ENCODE data around the gene PLA2G6.

PLA2G6 gene

GRCh38 chr22:38115423-38116205 lies 66.0 kb downstream of the PLA2G6 start:
- H3K4me2 ChIP-seq (ENCODE audit: insufficient read depth, low read length, poor library complexity, severe bottlenecking) = no peak overlapping the region
- no peaks in the 10 kb centered on the region for H3K79me1 ChIP-seq (ENCODE audit: low read depth, low read length)
- H3K4ac ChIP-seq (ENCODE audit: low read length) = no peak overlapping the region
- H3K4me1 ChIP-seq (ENCODE audit: control insufficient read depth in 2 of 2, insufficient read depth in 1 of 2, low read depth in 1 of 2, low read length in 2 of 2) = peaks cover 0 to 2% of the 10 kb centered on the region in 2 donors
- H3K9me3 ChIP-seq (replicated peaks in 1 of 2; ENCODE audit: control insufficient read depth in 2 of 2, insufficient read depth in 1 of 2, low read depth in 1 of 2, low read length in 2 of 2) = no peaks in the 10 kb centered on the region
- H4K8ac ChIP-seq (ENCODE audit: low read depth, low read length) = no peak overlapping the region
- no peaks in the 10 kb centered on the region for H3K36me3 ChIP-seq (replicated peaks in 1 of 2; ENCODE audit: control insufficient read depth in 2 of 2, insufficient read depth in 2 of 2, low read length in 2 of 2)
- no CpG with 5 or more reads among the region's 31 CpGs for WGBS, 2 donors (ENCODE audit: extremely low coverage in 2 of 2, insufficient read length in 2 of 2, insufficient replicate concordance in 1 of 2)
- peak overlapping the region; percentile 64 for H4K91ac ChIP-seq (ENCODE audit: low read depth, low read length, poor library complexity)
- no peak overlapping the region for H2BK12ac ChIP-seq (ENCODE audit: low read length)
- peak overlapping the region; percentile 93 for H3K23ac ChIP-seq (ENCODE audit: low read depth, low read length, poor library complexity)
- no peak overlapping the region for H3K27ac ChIP-seq (replicated peaks; ENCODE audit: low read length)
- H2BK5ac ChIP-seq (ENCODE audit: low read length) = peak overlapping the region; percentile 91
- H2AK5ac ChIP-seq (ENCODE audit: low read depth, low read length) = peak overlapping the region; percentile 94
- H3K9ac ChIP-seq (ENCODE audit: low read depth, low read length, poor library complexity) = no peak overlapping the region
- H2BK120ac ChIP-seq (ENCODE audit: low read depth, low read length) = peak overlapping the region; percentile 54
- H3K18ac ChIP-seq (ENCODE audit: low read length) = peak overlapping the region; percentile 93
- no peak for DNase-seq (ENCODE audit: low spot score)
- H3K14ac ChIP-seq (ENCODE audit: low read length) = peak overlapping the region; percentile 84
- no peak overlapping the region for H3K4me3 ChIP-seq (ENCODE audit: low read length in 2 of 2)
- no peaks in the 10 kb centered on the region for H3K27me3 ChIP-seq (ENCODE audit: control insufficient read depth in 3 of 3, insufficient read depth in 3 of 3, low read depth in 1 of 3, low read length in 3 of 3)
- no peak overlapping the region for H2AFZ ChIP-seq (ENCODE audit: low read length)
- H2BK15ac ChIP-seq (ENCODE audit: low read length) = no peak overlapping the region

GRCh38 chr22:38114484-38115398 lies 66.9 kb downstream of the PLA2G6 start:
- Histone ChIP-seq H4K91ac (ENCODE audit: low read depth, low read length, poor library complexity) (peak overlapping the region; percentile 64), H3K4me1 (ENCODE audit: control insufficient read depth in 2 of 2, insufficient read depth in 1 of 2, low read depth in 1 of 2, low read length in 2 of 2) (peaks cover 2% of the 10 kb centered on the region in 2 donors), H3K9me3 (replicated peaks in 1 of 2; ENCODE audit: control insufficient read depth in 2 of 2, insufficient read depth in 1 of 2, low read depth in 1 of 2, low read length in 2 of 2) (no peaks in the 10 kb centered on the region), H3K27me3 (ENCODE audit: control insufficient read depth in 3 of 3, insufficient read depth in 3 of 3, low read depth in 1 of 3, low read length in 3 of 3) (no peaks in the 10 kb centered on the region), H3K27ac (replicated peaks; ENCODE audit: low read length) (no peak overlapping the region), H3K23ac (ENCODE audit: low read depth, low read length, poor library complexity) (peak overlapping the region; percentile 93), H2BK5ac (ENCODE audit: low read length) (peak overlapping the region; percentile 91), H2AK5ac (ENCODE audit: low read depth, low read length) (peak overlapping the region; percentile 94), H3K18ac (ENCODE audit: low read length) (peak overlapping the region; percentile 93), H2BK120ac (ENCODE audit: low read depth, low read length) (peak overlapping the region; percentile 54), H3K36me3 (replicated peaks in 1 of 2; ENCODE audit: control insufficient read depth in 2 of 2, insufficient read depth in 2 of 2, low read length in 2 of 2) (no peaks in the 10 kb centered on the region), H4K8ac (ENCODE audit: low read depth, low read length) (no peak overlapping the region), H2BK12ac (ENCODE audit: low read length) (peak overlapping the region; percentile 67), H3K9ac (ENCODE audit: low read depth, low read length, poor library complexity) (peak overlapping the region; percentile 67), H3K4me3 (ENCODE audit: low read length in 2 of 2) (no peak overlapping the region), H3K4me2 (ENCODE audit: insufficient read depth, low read length, poor library complexity, severe bottlenecking) (no peak overlapping the region), H3K79me1 (ENCODE audit: low read depth, low read length) (no peaks in the 10 kb centered on the region), H2BK15ac (ENCODE audit: low read length) (peak overlapping the region; percentile 79), H3K14ac (ENCODE audit: low read length) (peak overlapping the region; percentile 84), H2AFZ (ENCODE audit: low read length) (peak overlapping the region; percentile 85), H3K4ac (ENCODE audit: low read length) (peak overlapping the region; percentile 23)
- peak; percentile 71 for DNase-seq (ENCODE audit: low spot score)
- WGBS, 2 donors (ENCODE audit: extremely low coverage in 2 of 2, insufficient read length in 2 of 2, insufficient replicate concordance in 1 of 2) = no CpG with 5 or more reads among the region's 32 CpGs

GRCh38 chr22:38112381-38112780 lies 69.2 kb downstream of the PLA2G6 start:
- Histone ChIP-seq H2BK15ac (ENCODE audit: low read length) (no peak overlapping the region), H2BK5ac (ENCODE audit: low read length) (peak overlapping the region; percentile 60), H4K91ac (ENCODE audit: low read depth, low read length, poor library complexity) (no peak overlapping the region), H3K27me3 (ENCODE audit: control insufficient read depth in 3 of 3, insufficient read depth in 3 of 3, low read depth in 1 of 3, low read length in 3 of 3) (no peaks in the 10 kb centered on the region), H2AK5ac (ENCODE audit: low read depth, low read length) (peak overlapping the region; percentile 11), H3K79me1 (ENCODE audit: low read depth, low read length) (no peaks in the 10 kb centered on the region), H4K8ac (ENCODE audit: low read depth, low read length) (no peak overlapping the region), H2AFZ (ENCODE audit: low read length) (no peak overlapping the region), H3K4me2 (ENCODE audit: insufficient read depth, low read length, poor library complexity, severe bottlenecking) (no peak overlapping the region), H3K4ac (ENCODE audit: low read length) (no peak overlapping the region), H3K4me1 (ENCODE audit: control insufficient read depth in 2 of 2, insufficient read depth in 1 of 2, low read depth in 1 of 2, low read length in 2 of 2) (peaks cover 2% of the 10 kb centered on the region in 2 donors), H2BK12ac (ENCODE audit: low read length) (no peak overlapping the region), H3K14ac (ENCODE audit: low read length) (no peak overlapping the region), H2BK120ac (ENCODE audit: low read depth, low read length) (no peak overlapping the region), H3K4me3 (ENCODE audit: low read length in 2 of 2) (no peak overlapping the region), H3K9me3 (replicated peaks in 1 of 2; ENCODE audit: control insufficient read depth in 2 of 2, insufficient read depth in 1 of 2, low read depth in 1 of 2, low read length in 2 of 2) (no peaks in the 10 kb centered on the region), H3K9ac (ENCODE audit: low read depth, low read length, poor library complexity) (no peak overlapping the region), H3K36me3 (replicated peaks in 1 of 2; ENCODE audit: control insufficient read depth in 2 of 2, insufficient read depth in 2 of 2, low read length in 2 of 2) (no peaks in the 10 kb centered on the region), H3K18ac (ENCODE audit: low read length) (no peak overlapping the region), H3K23ac (ENCODE audit: low read depth, low read length, poor library complexity) (no peak overlapping the region), H3K27ac (replicated peaks; ENCODE audit: low read length) (no peak overlapping the region)
- no peak for DNase-seq (ENCODE audit: low spot score)
- no CpG with 5 or more reads among the region's 22 CpGs for WGBS, 2 donors (ENCODE audit: extremely low coverage in 2 of 2, insufficient read length in 2 of 2, insufficient replicate concordance in 1 of 2)

GRCh38 chr22:38111925-38112355 lies 69.7 kb downstream of the PLA2G6 start:
- Histone ChIP-seq H2AK5ac (ENCODE audit: low read depth, low read length) (peak overlapping the region; percentile 11), H3K4ac (ENCODE audit: low read length) (no peak overlapping the region), H4K91ac (ENCODE audit: low read depth, low read length, poor library complexity) (no peak overlapping the region), H3K36me3 (replicated peaks in 1 of 2; ENCODE audit: control insufficient read depth in 2 of 2, insufficient read depth in 2 of 2, low read length in 2 of 2) (no peaks in the 10 kb centered on the region), H4K8ac (ENCODE audit: low read depth, low read length) (no peak overlapping the region), H2BK12ac (ENCODE audit: low read length) (no peak overlapping the region), H3K4me1 (ENCODE audit: control insufficient read depth in 2 of 2, insufficient read depth in 1 of 2, low read depth in 1 of 2, low read length in 2 of 2) (peaks cover 2% of the 10 kb centered on the region in 2 donors), H2AFZ (ENCODE audit: low read length) (no peak overlapping the region), H3K23ac (ENCODE audit: low read depth, low read length, poor library complexity) (no peak overlapping the region), H3K18ac (ENCODE audit: low read length) (no peak overlapping the region), H3K79me1 (ENCODE audit: low read depth, low read length) (no peaks in the 10 kb centered on the region), H3K9me3 (replicated peaks in 1 of 2; ENCODE audit: control insufficient read depth in 2 of 2, insufficient read depth in 1 of 2, low read depth in 1 of 2, low read length in 2 of 2) (no peaks in the 10 kb centered on the region), H3K14ac (ENCODE audit: low read length) (no peak overlapping the region), H3K9ac (ENCODE audit: low read depth, low read length, poor library complexity) (peak overlapping the region; percentile 44), H2BK120ac (ENCODE audit: low read depth, low read length) (no peak overlapping the region), H3K4me3 (ENCODE audit: low read length in 2 of 2) (no peak overlapping the region), H3K27me3 (ENCODE audit: control insufficient read depth in 3 of 3, insufficient read depth in 3 of 3, low read depth in 1 of 3, low read length in 3 of 3) (no peaks in the 10 kb centered on the region), H3K4me2 (ENCODE audit: insufficient read depth, low read length, poor library complexity, severe bottlenecking) (no peak overlapping the region), H2BK15ac (ENCODE audit: low read length) (no peak overlapping the region), H2BK5ac (ENCODE audit: low read length) (peak overlapping the region; percentile 60), H3K27ac (replicated peaks; ENCODE audit: low read length) (no peak overlapping the region)
- WGBS, 2 donors (ENCODE audit: extremely low coverage in 2 of 2, insufficient read length in 2 of 2, insufficient replicate concordance in 1 of 2) = no CpG with 5 or more reads among the region's 11 CpGs
- DNase-seq (ENCODE audit: low spot score) = no peak

All from neuronal stem cell (in vitro differentiated cells).